Measurements from ENCODE around the gene CEP250.

Gene CEP250

GRCh38 chr20:35489717-35490116 is 34.3 kb downstream of the CEP250 start:
- DNase-seq (ENCODE audit: low read depth): no peak
- no peak overlapping the region for H3K4me3 ChIP-seq (ENCODE audit: low read depth, low read length)
- in situ Hi-C loops (cut with HindIII; ENCODE audit: low sequenced_read_pairs): no loop called here
- TF ChIP-seq, protein P1, sequence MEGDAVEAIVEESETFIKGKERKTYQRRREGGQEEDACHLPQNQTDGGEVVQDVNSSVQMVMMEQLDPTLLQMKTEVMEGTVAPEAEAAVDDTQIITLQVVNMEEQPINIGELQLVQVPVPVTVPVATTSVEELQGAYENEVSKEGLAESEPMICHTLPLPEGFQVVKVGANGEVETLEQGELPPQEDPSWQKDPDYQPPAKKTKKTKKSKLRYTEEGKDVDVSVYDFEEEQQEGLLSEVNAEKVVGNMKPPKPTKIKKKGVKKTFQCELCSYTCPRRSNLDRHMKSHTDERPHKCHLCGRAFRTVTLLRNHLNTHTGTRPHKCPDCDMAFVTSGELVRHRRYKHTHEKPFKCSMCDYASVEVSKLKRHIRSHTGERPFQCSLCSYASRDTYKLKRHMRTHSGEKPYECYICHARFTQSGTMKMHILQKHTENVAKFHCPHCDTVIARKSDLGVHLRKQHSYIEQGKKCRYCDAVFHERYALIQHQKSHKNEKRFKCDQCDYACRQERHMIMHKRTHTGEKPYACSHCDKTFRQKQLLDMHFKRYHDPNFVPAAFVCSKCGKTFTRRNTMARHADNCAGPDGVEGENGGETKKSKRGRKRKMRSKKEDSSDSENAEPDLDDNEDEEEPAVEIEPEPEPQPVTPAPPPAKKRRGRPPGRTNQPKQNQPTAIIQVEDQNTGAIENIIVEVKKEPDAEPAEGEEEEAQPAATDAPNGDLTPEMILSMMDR (IDR thresholded peaks at IDR 0.05; ENCODE audit: low read depth, low read length, missing control alignments): no peak

GRCh38 chr20:35490736-35491181 is 35.4 kb downstream of the CEP250 start:
- no peak overlapping the region for H3K4me3 ChIP-seq (ENCODE audit: low read depth, low read length)
- in situ Hi-C loops (cut with HindIII; ENCODE audit: low sequenced_read_pairs): no loop called here
- DNase-seq (ENCODE audit: low read depth): no peak
- TF ChIP-seq, protein P1 (IDR thresholded peaks at IDR 0.05; ENCODE audit: low read depth, low read length, missing control alignments): no peak

- DNase-seq (ENCODE audit: low read depth): no peak
- TF ChIP-seq, protein P1 (IDR thresholded peaks at IDR 0.05; ENCODE audit: low read depth, low read length, missing control alignments): no peak
- in situ Hi-C loops (cut with HindIII; ENCODE audit: low sequenced_read_pairs): no loop called here
- no peak overlapping the region for H3K4me3 ChIP-seq (ENCODE audit: low read depth, low read length)
Measured at GRCh38 chr20:35491823-35492222, 36.4 kb downstream of the CEP250 start.

GRCh38 chr20:35492352-35492751 is 37.0 kb downstream of the CEP250 start:
- in situ Hi-C loops (cut with HindIII; ENCODE audit: low sequenced_read_pairs): no loop called here
- DNase-seq (ENCODE audit: low read depth): no peak
- TF ChIP-seq, protein P1 (IDR thresholded peaks at IDR 0.05; ENCODE audit: low read depth, low read length, missing control alignments): no peak
- H3K4me3 ChIP-seq (ENCODE audit: low read depth, low read length): no peak overlapping the region

DNA sequence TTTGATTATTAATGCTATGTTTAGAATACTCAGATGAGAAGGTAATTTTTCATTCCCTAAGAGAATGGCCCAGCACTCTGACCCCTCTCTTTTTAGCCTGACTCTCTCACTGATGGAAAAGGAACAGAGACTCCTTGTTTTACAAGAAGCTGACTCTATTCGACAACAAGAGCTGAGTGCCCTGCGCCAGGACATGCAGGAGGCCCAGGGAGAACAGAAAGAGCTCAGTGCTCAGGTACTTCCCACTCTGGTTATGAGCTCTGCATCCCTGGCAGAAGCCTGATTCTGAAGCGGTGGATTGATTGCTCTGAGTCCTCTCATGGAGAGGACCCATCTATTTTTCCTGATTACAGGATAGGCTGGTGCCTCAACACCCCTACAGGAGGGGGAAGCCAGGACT is 41.1 kb downstream of the CEP250 start:
- no peak overlapping the region for H3K4me3 ChIP-seq (ENCODE audit: low read depth, low read length)
- in situ Hi-C loops (cut with HindIII; ENCODE audit: low sequenced_read_pairs): loop anchor here (5.0 kb wide), 1 partner anchor 76 kb away; no protein-coding TSS in a partner anchor
- no peak for DNase-seq (ENCODE audit: low read depth)
- TF ChIP-seq, protein P1 (IDR thresholded peaks at IDR 0.05; ENCODE audit: low read depth, low read length, missing control alignments): no peak

GRCh38 chr20:35497320-35497719 is 41.9 kb downstream of the CEP250 start:
- TF ChIP-seq, protein P1 (IDR thresholded peaks at IDR 0.05; ENCODE audit: low read depth, low read length, missing control alignments): no peak
- in situ Hi-C loops (cut with HindIII; ENCODE audit: low sequenced_read_pairs): loop anchor here (5.0 kb wide), 1 partner anchor 75 kb away; no protein-coding TSS in a partner anchor
- no peak overlapping the region for H3K4me3 ChIP-seq (ENCODE audit: low read depth, low read length)
- DNase-seq (ENCODE audit: low read depth): no peak

Measured in astrocyte of the cerebellum (primary cell).